ENCODE measurements around the gene EXOC4.

DNA sequence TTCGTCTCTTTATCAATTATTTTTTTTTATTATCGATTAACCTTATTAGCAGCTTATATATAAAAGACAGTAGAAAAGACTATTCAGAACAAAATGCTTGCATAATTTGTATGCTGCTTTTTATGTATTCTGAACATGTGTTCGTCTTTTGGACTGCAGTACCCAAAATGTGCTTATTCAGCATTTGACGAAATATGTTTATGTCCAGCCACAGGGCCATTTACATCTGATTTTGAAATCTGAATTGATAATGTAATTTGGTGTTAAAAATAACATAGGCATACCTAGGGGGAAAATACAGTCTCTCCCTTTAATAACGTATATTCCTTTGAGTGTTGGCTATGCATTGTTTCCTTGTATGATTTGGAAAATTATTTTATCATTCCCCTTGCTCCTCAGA, 386.0 kb downstream of the EXOC4 start:
- no peak for TF ChIP-seq POLR2A (IDR thresholded peaks at IDR 0.05; ENCODE audit: low read depth)
- TF ChIP-seq, protein P1, sequence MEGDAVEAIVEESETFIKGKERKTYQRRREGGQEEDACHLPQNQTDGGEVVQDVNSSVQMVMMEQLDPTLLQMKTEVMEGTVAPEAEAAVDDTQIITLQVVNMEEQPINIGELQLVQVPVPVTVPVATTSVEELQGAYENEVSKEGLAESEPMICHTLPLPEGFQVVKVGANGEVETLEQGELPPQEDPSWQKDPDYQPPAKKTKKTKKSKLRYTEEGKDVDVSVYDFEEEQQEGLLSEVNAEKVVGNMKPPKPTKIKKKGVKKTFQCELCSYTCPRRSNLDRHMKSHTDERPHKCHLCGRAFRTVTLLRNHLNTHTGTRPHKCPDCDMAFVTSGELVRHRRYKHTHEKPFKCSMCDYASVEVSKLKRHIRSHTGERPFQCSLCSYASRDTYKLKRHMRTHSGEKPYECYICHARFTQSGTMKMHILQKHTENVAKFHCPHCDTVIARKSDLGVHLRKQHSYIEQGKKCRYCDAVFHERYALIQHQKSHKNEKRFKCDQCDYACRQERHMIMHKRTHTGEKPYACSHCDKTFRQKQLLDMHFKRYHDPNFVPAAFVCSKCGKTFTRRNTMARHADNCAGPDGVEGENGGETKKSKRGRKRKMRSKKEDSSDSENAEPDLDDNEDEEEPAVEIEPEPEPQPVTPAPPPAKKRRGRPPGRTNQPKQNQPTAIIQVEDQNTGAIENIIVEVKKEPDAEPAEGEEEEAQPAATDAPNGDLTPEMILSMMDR (IDR thresholded peaks at IDR 0.05), result no peak
